Vagina (tissue), 2 donors: ENCODE data around the gene SH3YL1.

Experiments
- POLR2A ChIP-seq, 2 donors: fragments of 450-650 bp; IDR thresholded peaks; one replicate each; pipeline ENCODE4 v1.6.1; 2017; ENCODE audit warnings: antibody characterized with exemption in 2 of 2, mild to moderate bottlenecking in 2 of 2, moderate library complexity in 2 of 2
- POLR2AphosphoS5 ChIP-seq, 2 donors: sonication (generic); formaldehyde crosslinking; IDR thresholded peaks; one replicate each; pipeline ENCODE4 v1.9.0; 2017; ENCODE audit warnings: antibody characterized with exemption in 2 of 2, mild to moderate bottlenecking in 2 of 2, low read depth in 1 of 2; ENCODE audit not compliant: insufficient read depth in 1 of 2
- TF ChIP-seq, protein P1 (sequence below), 3 experiments: fragments of 450-650 bp in 2 of 3; fragments of 200-600 bp in 1 of 3; sonication (generic) in 1 of 3; IDR thresholded peaks; one replicate each; pipeline ENCODE4 v1.5.1; 2017 to 2019; ENCODE audit warnings: antibody characterized with exemption in 3 of 3, mild to moderate bottlenecking in 2 of 3, moderate library complexity in 2 of 3

DNA sequence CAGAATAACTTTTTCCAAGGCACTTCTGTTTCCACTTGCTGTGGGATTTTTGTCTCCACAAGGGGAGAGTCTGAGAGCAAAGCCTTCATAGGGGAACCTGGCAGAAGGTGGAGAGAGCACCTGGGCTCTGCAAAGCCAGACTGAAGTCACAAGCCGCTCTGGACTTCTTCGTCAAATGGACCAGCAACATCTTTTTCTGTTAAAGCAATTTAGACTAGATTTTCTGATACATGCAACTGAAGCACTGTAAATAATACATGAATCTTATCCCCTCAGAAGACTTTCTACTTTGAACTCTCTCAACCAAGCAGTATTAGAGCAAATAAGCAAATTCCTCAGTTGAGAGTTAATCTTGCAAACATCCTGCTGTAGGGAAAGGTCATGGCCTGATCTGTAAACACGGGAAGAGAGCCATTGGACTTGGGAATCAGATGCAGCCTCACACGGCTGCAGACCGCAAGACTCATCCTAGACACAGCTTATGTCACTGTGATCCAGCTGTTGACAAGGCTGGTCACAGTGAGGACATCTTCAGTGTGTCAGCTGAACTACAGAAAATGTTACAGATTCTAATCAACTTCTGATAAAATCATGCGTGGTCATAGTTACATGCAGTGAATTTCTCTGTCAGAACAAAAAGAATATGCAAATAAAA is 3.2 kb downstream of the SH3YL1 start:
- TF ChIP-seq, protein P1, sequence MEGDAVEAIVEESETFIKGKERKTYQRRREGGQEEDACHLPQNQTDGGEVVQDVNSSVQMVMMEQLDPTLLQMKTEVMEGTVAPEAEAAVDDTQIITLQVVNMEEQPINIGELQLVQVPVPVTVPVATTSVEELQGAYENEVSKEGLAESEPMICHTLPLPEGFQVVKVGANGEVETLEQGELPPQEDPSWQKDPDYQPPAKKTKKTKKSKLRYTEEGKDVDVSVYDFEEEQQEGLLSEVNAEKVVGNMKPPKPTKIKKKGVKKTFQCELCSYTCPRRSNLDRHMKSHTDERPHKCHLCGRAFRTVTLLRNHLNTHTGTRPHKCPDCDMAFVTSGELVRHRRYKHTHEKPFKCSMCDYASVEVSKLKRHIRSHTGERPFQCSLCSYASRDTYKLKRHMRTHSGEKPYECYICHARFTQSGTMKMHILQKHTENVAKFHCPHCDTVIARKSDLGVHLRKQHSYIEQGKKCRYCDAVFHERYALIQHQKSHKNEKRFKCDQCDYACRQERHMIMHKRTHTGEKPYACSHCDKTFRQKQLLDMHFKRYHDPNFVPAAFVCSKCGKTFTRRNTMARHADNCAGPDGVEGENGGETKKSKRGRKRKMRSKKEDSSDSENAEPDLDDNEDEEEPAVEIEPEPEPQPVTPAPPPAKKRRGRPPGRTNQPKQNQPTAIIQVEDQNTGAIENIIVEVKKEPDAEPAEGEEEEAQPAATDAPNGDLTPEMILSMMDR (IDR thresholded peaks at IDR 0.05) = no peak
- TF ChIP-seq POLR2A (IDR thresholded peaks at IDR 0.05) (no peak), POLR2AphosphoS5 (IDR thresholded peaks at IDR 0.05; ENCODE audit: insufficient read depth in 1 of 2, low read depth in 1 of 2) (no peak)
